Endothelial cell of umbilical vein (primary cell): ENCODE data around the gene B9D2.

Experiments used
- CTCF ChIP-seq, 2 donors: IDR thresholded peaks; 1 replicate in 1 of 2; 2 replicates in 1 of 2; pipeline ENCODE4 v1.5.1; 2011; ENCODE audit warnings: low read length in 2 of 2, mild to moderate bottlenecking in 2 of 2, moderate library complexity in 2 of 2, control low read depth in 1 of 2, inconsistent platforms in 1 of 2, low read depth in 1 of 2; ENCODE audit not compliant: insufficient read depth in 1 of 2; ENCODE audit errors: extremely low read depth in 1 of 2
- EZH2 ChIP-seq: IDR thresholded peaks from 2 replicates; pipeline ENCODE4 v1.6.1; 2012; ENCODE audit warnings: borderline replicate concordance, low read depth, mild to moderate bottlenecking, moderate library complexity, low read length, inconsistent platforms; ENCODE audit not compliant: severe bottlenecking
- POLR2A ChIP-seq: IDR thresholded peaks from 2 replicates; pipeline ENCODE4 v1.6.1; 2012; ENCODE audit warnings: low read depth, mild to moderate bottlenecking, control low read depth, low read length
- POLR2AphosphoS5 ChIP-seq: IDR thresholded peaks from 2 replicates; pipeline ENCODE4 v1.6.1; 2012; ENCODE audit warnings: low read depth, mild to moderate bottlenecking, control low read depth, low read length, moderate library complexity; ENCODE audit not compliant: insufficient read depth

GRCh38 chr19:41376998-41377365 is 13.0 kb upstream of the B9D2 start:
- no peak for TF ChIP-seq POLR2A
- no peak for TF ChIP-seq POLR2AphosphoS5
- TF ChIP-seq CTCF (IDR thresholded peaks at IDR 0.05; ENCODE audit: extremely low read depth in 1 of 2, insufficient read depth in 1 of 2, low read depth in 1 of 2, low read length in 2 of 2), result no peak
- no peak for TF ChIP-seq EZH2
